ENCODE results near the gene RASAL1. TPM values are rescaled to one million over a fixed set of nuclear protein-coding genes. Genes with fewer than 3 reads are reported as not detected.

RASAL1 gene
- total and polyA plus RNA-seq, 2 experiments from 2014 or later, result 2.7 to 8.2 TPM

- no peak for TF ChIP-seq ZNF462 (CRISPR knock-in tag; IDR thresholded peaks at IDR 0.05)
- no peak for TF ChIP-seq ZNF114 (CRISPR knock-in tag; IDR thresholded peaks at IDR 0.05)
- no peak for TF ChIP-seq EZH2 (IDR thresholded peaks at IDR 0.05; ENCODE audit: low read depth, unreplicated experiment)
- TF ChIP-seq, protein P1, sequence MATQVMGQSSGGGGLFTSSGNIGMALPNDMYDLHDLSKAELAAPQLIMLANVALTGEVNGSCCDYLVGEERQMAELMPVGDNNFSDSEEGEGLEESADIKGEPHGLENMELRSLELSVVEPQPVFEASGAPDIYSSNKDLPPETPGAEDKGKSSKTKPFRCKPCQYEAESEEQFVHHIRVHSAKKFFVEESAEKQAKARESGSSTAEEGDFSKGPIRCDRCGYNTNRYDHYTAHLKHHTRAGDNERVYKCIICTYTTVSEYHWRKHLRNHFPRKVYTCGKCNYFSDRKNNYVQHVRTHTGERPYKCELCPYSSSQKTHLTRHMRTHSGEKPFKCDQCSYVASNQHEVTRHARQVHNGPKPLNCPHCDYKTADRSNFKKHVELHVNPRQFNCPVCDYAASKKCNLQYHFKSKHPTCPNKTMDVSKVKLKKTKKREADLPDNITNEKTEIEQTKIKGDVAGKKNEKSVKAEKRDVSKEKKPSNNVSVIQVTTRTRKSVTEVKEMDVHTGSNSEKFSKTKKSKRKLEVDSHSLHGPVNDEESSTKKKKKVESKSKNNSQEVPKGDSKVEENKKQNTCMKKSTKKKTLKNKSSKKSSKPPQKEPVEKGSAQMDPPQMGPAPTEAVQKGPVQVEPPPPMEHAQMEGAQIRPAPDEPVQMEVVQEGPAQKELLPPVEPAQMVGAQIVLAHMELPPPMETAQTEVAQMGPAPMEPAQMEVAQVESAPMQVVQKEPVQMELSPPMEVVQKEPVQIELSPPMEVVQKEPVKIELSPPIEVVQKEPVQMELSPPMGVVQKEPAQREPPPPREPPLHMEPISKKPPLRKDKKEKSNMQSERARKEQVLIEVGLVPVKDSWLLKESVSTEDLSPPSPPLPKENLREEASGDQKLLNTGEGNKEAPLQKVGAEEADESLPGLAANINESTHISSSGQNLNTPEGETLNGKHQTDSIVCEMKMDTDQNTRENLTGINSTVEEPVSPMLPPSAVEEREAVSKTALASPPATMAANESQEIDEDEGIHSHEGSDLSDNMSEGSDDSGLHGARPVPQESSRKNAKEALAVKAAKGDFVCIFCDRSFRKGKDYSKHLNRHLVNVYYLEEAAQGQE (IDR thresholded peaks at IDR 0.05; ENCODE audit: unreplicated experiment), result no peak
- TF ChIP-seq NANOG (IDR thresholded peaks at IDR 0.05; ENCODE audit: borderline replicate concordance), result no peak
- no peak for TF ChIP-seq POLR2AphosphoS5 (IDR thresholded peaks at IDR 0.05; ENCODE audit: low read depth)
- TF ChIP-seq ZNF331 (CRISPR knock-in tag; IDR thresholded peaks at IDR 0.05; ENCODE audit: low read depth), result no peak
- TF ChIP-seq ETS1 (IDR thresholded peaks at IDR 0.05), result no peak
These were observed 47.5 kb upstream of the RASAL1 start (continued) for GRCh38 chr12:113183030-113183589.

All from GM23338 (cell line).